Astrocyte of the cerebellum (primary cell): ENCODE results near the gene ZNF154.

Experiments
- DNase-seq: peaks from one replicate; pipeline ENCODE4 v3.0.0-alpha.2; 2011; ENCODE audit warnings: low read depth
- H3K4me3 ChIP-seq: 2 replicates; pipeline ENCODE4 v1.5.1; 2011; ENCODE audit warnings: mild to moderate bottlenecking, low read depth, low read length, moderate library complexity
- CTCF ChIP-seq: IDR thresholded peaks from 2 replicates; pipeline ENCODE4 v1.5.1; 2012; ENCODE audit warnings: low read length, low read depth, moderate library complexity, mild to moderate bottlenecking; ENCODE audit errors: missing control alignments
- in situ Hi-C: cut with HindIII; loops from 2 replicates; pipeline ENCODE4 v1.10.0; 2017; ENCODE audit warnings: low sequenced_read_pairs

ZNF154 gene

GRCh38 chr19:57667228-57667627 is 41.8 kb downstream of the ZNF154 start:
- in situ Hi-C loops = no loop called here
- DNase-seq = no peak
- H3K4me3 ChIP-seq = no peak overlapping the region
- no peak for TF ChIP-seq CTCF

- no peak for DNase-seq
- in situ Hi-C loops = no loop called here
- no peak overlapping the region for H3K4me3 ChIP-seq
- TF ChIP-seq CTCF = no peak
Measured at GRCh38 chr19:57665261-57665806, 43.7 kb downstream of the ZNF154 start.

- DNase-seq = peak; percentile 8
- peak overlapping the region; percentile 51 for H3K4me3 ChIP-seq
- in situ Hi-C loops = no loop called here
- TF ChIP-seq CTCF = no peak
Measured at GRCh38 chr19:57664269-57665127, 44.5 kb downstream of the ZNF154 start.

GRCh38 chr19:57656346-57656745 is 52.7 kb downstream of the ZNF154 start:
- no peak overlapping the region for H3K4me3 ChIP-seq
- in situ Hi-C loops = no loop called here
- no peak for TF ChIP-seq CTCF
- DNase-seq = no peak

- no peak for TF ChIP-seq CTCF
- in situ Hi-C loops = no loop called here
- H3K4me3 ChIP-seq = no peak overlapping the region
Measured at GRCh38 chr19:57655443-57655842, 53.6 kb downstream of the ZNF154 start.

GRCh38 chr19:57653689-57654088 is 55.3 kb downstream of the ZNF154 start:
- TF ChIP-seq CTCF = no peak
- in situ Hi-C loops = no loop called here

More at GRCh38 chr19:57655443-57655842, 53.6 kb downstream of the ZNF154 start:
- DNase-seq = no peak

More at GRCh38 chr19:57653689-57654088, 55.3 kb downstream of the ZNF154 start:
- no peak overlapping the region for H3K4me3 ChIP-seq
- DNase-seq = no peak
